Measurements from ENCODE around the gene CTRL.

- TF ChIP-seq CTCF (conservative IDR thresholded peaks at IDR 0.05; ENCODE audit: low read length) (no peak), EZH2phosphoT487 (IDR thresholded peaks at IDR 0.05; ENCODE audit: borderline replicate concordance, low read depth, low read length) (no peak)
These were observed 16.7 kb downstream of the CTRL start for GRCh38 chr16:67914758-67915495.
